HepG2 (cell line): ENCODE measurements around the gene ZNF148.

Experiments used
- DR1 ChIP-seq: sonication (generic); formaldehyde crosslinking; IDR thresholded peaks from 2 replicates; pipeline ENCODE4 v1.8.0; 2021; ENCODE audit warnings: mild to moderate bottlenecking, missing genetic modification reagents, inconsistent platforms
- FOXM1 ChIP-seq: sonication (generic); formaldehyde crosslinking; IDR thresholded peaks from 2 replicates; pipeline ENCODE4 v1.5.0; 2020; ENCODE audit warnings: missing genetic modification reagents
- KIAA2018 ChIP-seq: sonication (generic); formaldehyde crosslinking; IDR thresholded peaks from 2 replicates; pipeline ENCODE4 v1.5.0; 2020; ENCODE audit warnings: mild to moderate bottlenecking, missing genetic modification reagents, borderline replicate concordance
- NFRKB ChIP-seq: fragments of 450-650 bp; IDR thresholded peaks from 2 replicates; pipeline ENCODE4 v1.6.1; 2017
- POLR2A ChIP-seq, 2 experiments: IDR thresholded peaks; 2 replicates each; pipeline ENCODE4 v1.6.1; 2011; ENCODE audit warnings: low read depth in 2 of 2, low read length in 2 of 2, mild to moderate bottlenecking in 1 of 2, moderate library complexity in 1 of 2; ENCODE audit not compliant: insufficient read depth in 1 of 2
- SNRNP70 ChIP-seq: fragments of 200-400 bp; formaldehyde crosslinking; IDR thresholded peaks from 2 replicates; pipeline ENCODE4 v1.6.1; 2017; ENCODE audit warnings: mild to moderate bottlenecking, low read depth, low read length, moderate library complexity
- TFE3 ChIP-seq: IDR thresholded peaks from 2 replicates; pipeline ENCODE4 v1.6.1; 2016
- XBP1 ChIP-seq: sonication (generic); formaldehyde crosslinking; IDR thresholded peaks from 2 replicates; pipeline ENCODE4 v1.5.0; 2020; ENCODE audit warnings: missing genetic modification reagents
- ZBTB21 ChIP-seq: sonication (generic); formaldehyde crosslinking; IDR thresholded peaks from 2 replicates; pipeline ENCODE4 v1.4.0; 2020; ENCODE audit warnings: missing genetic modification reagents
- ZBTB43 ChIP-seq: sonication (generic); formaldehyde crosslinking; conservative IDR thresholded peaks from 2 replicates; pipeline ENCODE4 v1.4.0; 2020; ENCODE audit warnings: missing genetic modification reagents
- ZNF704 ChIP-seq: sonication (generic); formaldehyde crosslinking; IDR thresholded peaks from 2 replicates; pipeline ENCODE4 v1.8.1; 2023; ENCODE audit warnings: mild to moderate bottlenecking, inconsistent platforms, moderate library complexity, missing genetic modification reagents, borderline replicate concordance

- TF ChIP-seq DR1 (no peak), ZBTB21 (CRISPR knock-in tag) (no peak), POLR2A (IDR thresholded peaks at IDR 0.05; ENCODE audit: insufficient read depth in 1 of 2, low read depth in 2 of 2, low read length in 2 of 2) (no peak), SNRNP70 (no peak), ZNF704 (no peak), FOXM1 (CRISPR knock-in tag) (no peak), KIAA2018 (CRISPR knock-in tag) (no peak), TFE3 (no peak), NFRKB (no peak), XBP1 (no peak), ZBTB43 (CRISPR knock-in tag) (no peak)
Measured at GRCh38 chr3:125220727-125221429, 154.2 kb downstream of the ZNF148 start.
